HCT116 (cell line): ENCODE results near the gene ACER3. TPM values are rescaled to one million over a fixed set of nuclear protein-coding genes. Genes with fewer than 3 reads are reported as not detected.

Experiments used
- ATAC-seq: fragments of 200-7000 bp; cut with Tn5 transposase; 2 replicates; pipeline ENCODE4 v1.9.1; 2020; ENCODE audit warnings: mild to moderate bottlenecking, moderate library complexity
- BruUV-seq: library from RNA; stranded (reverse); fragments of 400-500 nt; replicated peaks from 2 replicates; lab custom pipeline; 2021; lab: Mats Ljungman, UMichigan
- CTCF ChIA-PET: fragments of 300-600 bp; sonication (Branson Sonifier 250); formaldehyde crosslinking; loops from one replicate; lab custom pipeline; 2021; ENCODE audit warnings: antibody characterized with exemption; lab: Charles Lee
- POLR2A ChIA-PET: fragments of 300-600, 350-600 bp; sonication (Branson Sonifier 250); formaldehyde crosslinking; loops from one replicate; lab custom pipeline; 2021; ENCODE audit warnings: antibody characterized with exemption; lab: Charles Lee
- RAD21 ChIA-PET, 2 experiments: fragments of 300-600 bp; sonication (Branson Sonifier 250); formaldehyde crosslinking; loops; one replicate each; lab custom pipeline; 2023; ENCODE audit warnings: low total read pairs in 2 of 2; ENCODE audit not compliant: uncharacterized antibody in 2 of 2, unreplicated experiment in 2 of 2, low non-redundant PET in 1 of 2; lab: Charles Lee
- DNase-seq: peaks from one replicate; pipeline ENCODE4 v3.0.0-alpha.2; 2010; ENCODE audit warnings: low read depth, low spot score
- H2AFZ ChIP-seq: fragments of 200-600 bp; shearing (Covaris generic), sonication (generic); 2 replicates; pipeline ENCODE4 v1.6.1; 2017; ENCODE audit warnings: low read depth, mixed run types, mixed read lengths, antibody characterized with exemption, low read length; ENCODE audit not compliant: poor library complexity, severe bottlenecking
- H3K27ac ChIP-seq: 2 replicates; pipeline ENCODE4 v1.5.1; 2012; ENCODE audit warnings: low read depth, low read length
- H3K27me3 ChIP-seq: fragments of 200-600 bp; sonication (generic); 2 replicates; pipeline ENCODE4 v1.6.1; 2016; ENCODE audit warnings: mixed run types, low read length, mixed read lengths; ENCODE audit not compliant: insufficient read depth
- H3K36me3 ChIP-seq, 2 experiments: fragments of 200-500 bp in 1 of 2; fragments of 200-600 bp in 1 of 2; sonication (Bioruptor generic) in 1 of 2; sonication (generic) in 1 of 2; 2 replicates each; pipeline versions ENCODE4 v1.5.1 to v1.6.1; 2014 to 2016; ENCODE audit warnings: low read length in 2 of 2, inconsistent platforms in 1 of 2, mixed read lengths in 1 of 2, mixed run types in 1 of 2; ENCODE audit not compliant: insufficient read depth in 2 of 2, control insufficient read depth in 1 of 2
- H3K4me1 ChIP-seq, 2 experiments: fragments of 200-600 bp in 1 of 2; sonication (generic) in 1 of 2; 2 replicates each; pipeline versions ENCODE4 v1.5.1 to v1.6.1; 2012 to 2017; ENCODE audit warnings: low read length in 2 of 2, inconsistent platforms in 1 of 2, mild to moderate bottlenecking in 1 of 2, mixed read lengths in 1 of 2, mixed run types in 1 of 2, moderate library complexity in 1 of 2; ENCODE audit not compliant: insufficient read depth in 2 of 2, control insufficient read depth in 1 of 2
- H3K4me2 ChIP-seq: fragments of 200-600 bp; sonication (generic); 2 replicates; pipeline ENCODE4 v1.6.1; 2017; ENCODE audit warnings: mixed run types, low read length, mixed read lengths
- H3K4me3 ChIP-seq, 2 experiments: fragments of 200-600 bp in 1 of 2; sonication (generic) in 1 of 2; replicated peaks in 1 of 2; 2 replicates each; pipeline ENCODE4 v1.5.1; 2011 to 2016; ENCODE audit warnings: low read length in 2 of 2, control low read depth in 1 of 2, low read depth in 1 of 2, mild to moderate bottlenecking in 1 of 2, mixed read lengths in 1 of 2, mixed run types in 1 of 2
- H3K79me2 ChIP-seq: fragments of 200-600 bp; sonication (generic); 2 replicates; pipeline ENCODE4 v1.6.1; 2017; ENCODE audit warnings: mild to moderate bottlenecking, mixed run types, low read length, moderate library complexity, mixed read lengths; ENCODE audit not compliant: insufficient read depth
- H3K9ac ChIP-seq: fragments of 200-600 bp; sonication (generic); 2 replicates; pipeline ENCODE4 v1.6.1; 2016; ENCODE audit warnings: low read length, mixed read lengths
- H3K9me2 ChIP-seq: fragments of 200-600 bp; sonication (generic), shearing (Covaris generic); 2 replicates; pipeline ENCODE4 v1.6.1; 2017; ENCODE audit warnings: mixed run types, mild to moderate bottlenecking, moderate library complexity; ENCODE audit not compliant: insufficient read depth
- H3K9me3 ChIP-seq, 2 experiments: fragments of 200-500 bp in 1 of 2; fragments of 200-600 bp in 1 of 2; sonication (Bioruptor generic) in 1 of 2; sonication (generic) in 1 of 2; 2 replicates each; pipeline ENCODE4 v1.6.1; 2014 to 2017; ENCODE audit warnings: low read length in 2 of 2, mixed read lengths in 2 of 2, inconsistent platforms in 1 of 2, low read depth in 1 of 2, mild to moderate bottlenecking in 1 of 2, mixed run types in 1 of 2, moderate library complexity in 1 of 2; ENCODE audit not compliant: control insufficient read depth in 1 of 2, insufficient read depth in 1 of 2
- H4K20me1 ChIP-seq: fragments of 200-600 bp; sonication (generic), shearing (Covaris generic); 2 replicates; pipeline ENCODE4 v1.6.1; 2017; ENCODE audit warnings: mixed run types, mild to moderate bottlenecking, moderate library complexity; ENCODE audit not compliant: insufficient read depth
- CBX3 ChIP-seq: IDR thresholded peaks from 2 replicates; pipeline ENCODE4 v1.6.1; 2012; ENCODE audit warnings: low read depth
- ELF1 ChIP-seq: IDR thresholded peaks from 2 replicates; pipeline ENCODE4 v1.6.1; 2012; ENCODE audit warnings: low read depth, borderline replicate concordance
- EZH2 ChIP-seq: fragments of 200-600 bp; sonication (generic); IDR thresholded peaks from 2 replicates; pipeline ENCODE4 v1.6.1; 2017; ENCODE audit warnings: antibody characterized with exemption, mixed run types
- EZH2phosphoT487 ChIP-seq: fragments of 200-600 bp; IDR thresholded peaks from 2 replicates; pipeline ENCODE4 v1.6.1; 2018; ENCODE audit warnings: antibody characterized with exemption, borderline replicate concordance
- POLR2AphosphoS5 ChIP-seq: IDR thresholded peaks from 2 replicates; pipeline ENCODE4 v1.6.1; 2011; ENCODE audit warnings: mild to moderate bottlenecking, low read depth, low read length, moderate library complexity
- REST ChIP-seq: IDR thresholded peaks from 2 replicates; pipeline ENCODE4 v1.6.1; 2012; ENCODE audit warnings: low read depth
- SIN3A ChIP-seq: IDR thresholded peaks from 2 replicates; pipeline ENCODE4 v1.6.1; 2012; ENCODE audit warnings: low read depth
- SP1 ChIP-seq: IDR thresholded peaks from 2 replicates; pipeline ENCODE4 v1.6.1; 2012; ENCODE audit warnings: low read depth
- SRF ChIP-seq: IDR thresholded peaks from 2 replicates; pipeline ENCODE4 v1.6.1; 2012; ENCODE audit warnings: low read depth
- TCF7L2 ChIP-seq: IDR thresholded peaks from 2 replicates; pipeline ENCODE4 v1.7.0; 2011; ENCODE audit warnings: borderline replicate concordance, inconsistent platforms; ENCODE audit not compliant: insufficient read depth, insufficient read length; ENCODE audit errors: extremely low read depth
- YY1 ChIP-seq: IDR thresholded peaks from 2 replicates; pipeline ENCODE4 v1.6.1; 2011; ENCODE audit warnings: low read length, low read depth, moderate library complexity, mild to moderate bottlenecking; ENCODE audit not compliant: insufficient replicate concordance; ENCODE audit errors: extremely low read depth
- ZFX ChIP-seq: fragments of 450-650 bp; IDR thresholded peaks from 2 replicates; pipeline ENCODE4 v1.6.1; 2017
- ZNF274 ChIP-seq: fragments of 200-500 bp; sonication (Bioruptor generic); IDR thresholded peaks from 2 replicates; pipeline ENCODE4 v1.6.1; 2014; ENCODE audit warnings: mild to moderate bottlenecking, low read depth, low read length, inconsistent platforms
- intact Hi-C: fragments of 100-400 bp; cut with micrococcal nuclease; formaldehyde crosslinking; loops from 2 replicates; pipeline ENCODE4 v1.10.0; 2022
- total RNA-seq: library from RNA; stranded (reverse); gene quantifications from one replicate; pipeline ENCODE4 v1.2.1, GENCODE V29; 2021; ENCODE audit not compliant: unreplicated experiment
- TF ChIP-seq, protein P1 (sequence below): IDR thresholded peaks from 2 replicates; pipeline ENCODE4 v1.6.1; 2011; ENCODE audit warnings: mild to moderate bottlenecking, low read length, moderate library complexity; ENCODE audit not compliant: insufficient replicate concordance; ENCODE audit errors: extremely low read depth

ACER3 gene
- total RNA-seq, 1 experiment from 2014 or later, result 19.1 TPM

GRCh38 chr11:77064648-77065217, 204.0 kb downstream of the ACER3 start:
- CTCF ChIA-PET, result interaction anchor here (1.6 kb wide), 2 partner anchors 8 to 26 kb away, joined by 4 to 5 read pairs; no protein-coding TSS in a partner anchor
- no TSS peak for BruUV-seq
- H3K4me1 ChIP-seq, result peaks cover 7 to 16% of the 10 kb centered on the region in 2 experiments; a peak in 2 of 4 replicates

More at GRCh38 chr11:77064648-77065217, 204.0 kb downstream of the ACER3 start:
- Histone ChIP-seq H3K9me3 (peaks cover 0 to 4% of the 10 kb centered on the region in 2 experiments; a peak in 1 of 4 replicates), H3K4me2 (no peak overlapping the region), H3K27me3 (no peaks in the 10 kb centered on the region), H3K9ac (no peak overlapping the region), H4K20me1 (no peaks in the 10 kb centered on the region), H2AFZ (no peak overlapping the region)
- POLR2A ChIA-PET, result no interaction called here
- no peak for DNase-seq
- intact Hi-C loops, result no loop called here
- TF ChIP-seq YY1, result no peak
- TF ChIP-seq TCF7L2, result no peak
- no peak for TF ChIP-seq SP1
- TF ChIP-seq REST, result no peak
- TF ChIP-seq, protein P1, sequence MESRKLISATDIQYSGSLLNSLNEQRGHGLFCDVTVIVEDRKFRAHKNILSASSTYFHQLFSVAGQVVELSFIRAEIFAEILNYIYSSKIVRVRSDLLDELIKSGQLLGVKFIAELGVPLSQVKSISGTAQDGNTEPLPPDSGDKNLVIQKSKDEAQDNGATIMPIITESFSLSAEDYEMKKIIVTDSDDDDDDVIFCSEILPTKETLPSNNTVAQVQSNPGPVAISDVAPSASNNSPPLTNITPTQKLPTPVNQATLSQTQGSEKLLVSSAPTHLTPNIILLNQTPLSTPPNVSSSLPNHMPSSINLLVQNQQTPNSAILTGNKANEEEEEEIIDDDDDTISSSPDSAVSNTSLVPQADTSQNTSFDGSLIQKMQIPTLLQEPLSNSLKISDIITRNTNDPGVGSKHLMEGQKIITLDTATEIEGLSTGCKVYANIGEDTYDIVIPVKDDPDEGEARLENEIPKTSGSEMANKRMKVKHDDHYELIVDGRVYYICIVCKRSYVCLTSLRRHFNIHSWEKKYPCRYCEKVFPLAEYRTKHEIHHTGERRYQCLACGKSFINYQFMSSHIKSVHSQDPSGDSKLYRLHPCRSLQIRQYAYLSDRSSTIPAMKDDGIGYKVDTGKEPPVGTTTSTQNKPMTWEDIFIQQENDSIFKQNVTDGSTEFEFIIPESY, result no peak
- TF ChIP-seq EZH2, result no peak
- TF ChIP-seq ZNF274, result no peak
- no peak for TF ChIP-seq SRF
- no peak for TF ChIP-seq ELF1
- no peak for TF ChIP-seq SIN3A
- no peak for TF ChIP-seq EZH2phosphoT487
- no peak for TF ChIP-seq CBX3
- no peak for TF ChIP-seq ZFX
- no peak for TF ChIP-seq POLR2AphosphoS5
- TF ChIP-seq, all 23 proteins: peak for 0
- Histone ChIP-seq H3K9me2 (no peaks in the 10 kb centered on the region), H3K79me2 (no peaks in the 10 kb centered on the region), H3K4me3 (no peak overlapping the region), H3K27ac (no peak overlapping the region), H3K36me3 (no peaks in the 10 kb centered on the region)
- no peak for ATAC-seq
- RAD21 ChIA-PET, result no interaction called here
